ENCODE data around the gene INPP5E. TPM values are rescaled to one million over a fixed set of nuclear protein-coding genes. Genes with fewer than 3 reads are reported as not detected.

INPP5E gene
- total RNA-seq, 1 donor = 12.5 TPM

DNA sequence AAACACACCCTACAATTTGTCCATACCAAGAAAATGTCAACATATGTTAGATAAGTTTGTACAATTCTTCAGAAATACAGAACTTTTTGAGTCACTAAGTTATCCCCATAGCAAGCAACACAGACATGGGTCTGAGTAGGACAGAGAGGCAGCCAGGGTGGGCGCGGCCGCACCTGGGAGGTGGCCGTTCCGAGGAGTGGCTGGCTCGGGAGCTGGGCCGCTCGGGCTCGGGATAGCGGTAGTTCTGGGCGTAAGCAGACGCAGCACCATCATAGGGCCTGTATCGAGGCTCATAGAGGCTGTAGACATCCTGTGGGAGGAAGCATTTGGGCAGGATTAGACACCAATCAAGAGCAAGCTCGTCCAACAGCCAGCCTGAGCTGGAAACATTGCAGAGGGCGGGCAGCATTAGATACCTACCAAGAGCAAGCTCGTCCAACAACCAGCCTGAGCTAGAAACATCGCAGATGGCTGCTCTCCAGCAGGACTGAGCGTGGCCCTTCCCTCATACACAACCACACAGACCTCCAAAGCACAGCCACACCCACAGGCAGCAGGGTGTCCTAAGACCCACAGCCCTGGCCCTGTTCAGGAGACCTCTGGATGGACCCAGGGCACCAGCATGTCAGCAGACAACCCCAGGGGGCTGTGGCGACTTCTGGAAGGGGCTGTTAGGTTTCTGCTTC lies 32.3 kb upstream of the INPP5E start:
- TF ChIP-seq, protein P1, sequence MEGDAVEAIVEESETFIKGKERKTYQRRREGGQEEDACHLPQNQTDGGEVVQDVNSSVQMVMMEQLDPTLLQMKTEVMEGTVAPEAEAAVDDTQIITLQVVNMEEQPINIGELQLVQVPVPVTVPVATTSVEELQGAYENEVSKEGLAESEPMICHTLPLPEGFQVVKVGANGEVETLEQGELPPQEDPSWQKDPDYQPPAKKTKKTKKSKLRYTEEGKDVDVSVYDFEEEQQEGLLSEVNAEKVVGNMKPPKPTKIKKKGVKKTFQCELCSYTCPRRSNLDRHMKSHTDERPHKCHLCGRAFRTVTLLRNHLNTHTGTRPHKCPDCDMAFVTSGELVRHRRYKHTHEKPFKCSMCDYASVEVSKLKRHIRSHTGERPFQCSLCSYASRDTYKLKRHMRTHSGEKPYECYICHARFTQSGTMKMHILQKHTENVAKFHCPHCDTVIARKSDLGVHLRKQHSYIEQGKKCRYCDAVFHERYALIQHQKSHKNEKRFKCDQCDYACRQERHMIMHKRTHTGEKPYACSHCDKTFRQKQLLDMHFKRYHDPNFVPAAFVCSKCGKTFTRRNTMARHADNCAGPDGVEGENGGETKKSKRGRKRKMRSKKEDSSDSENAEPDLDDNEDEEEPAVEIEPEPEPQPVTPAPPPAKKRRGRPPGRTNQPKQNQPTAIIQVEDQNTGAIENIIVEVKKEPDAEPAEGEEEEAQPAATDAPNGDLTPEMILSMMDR (IDR thresholded peaks at IDR 0.05; ENCODE audit: insufficient read depth, low read length) = no peak
- DNase-seq (ENCODE audit: low read depth) = no peak
- no peak overlapping the region for H3K4me3 ChIP-seq (ENCODE audit: low read depth, low read length)

DNA sequence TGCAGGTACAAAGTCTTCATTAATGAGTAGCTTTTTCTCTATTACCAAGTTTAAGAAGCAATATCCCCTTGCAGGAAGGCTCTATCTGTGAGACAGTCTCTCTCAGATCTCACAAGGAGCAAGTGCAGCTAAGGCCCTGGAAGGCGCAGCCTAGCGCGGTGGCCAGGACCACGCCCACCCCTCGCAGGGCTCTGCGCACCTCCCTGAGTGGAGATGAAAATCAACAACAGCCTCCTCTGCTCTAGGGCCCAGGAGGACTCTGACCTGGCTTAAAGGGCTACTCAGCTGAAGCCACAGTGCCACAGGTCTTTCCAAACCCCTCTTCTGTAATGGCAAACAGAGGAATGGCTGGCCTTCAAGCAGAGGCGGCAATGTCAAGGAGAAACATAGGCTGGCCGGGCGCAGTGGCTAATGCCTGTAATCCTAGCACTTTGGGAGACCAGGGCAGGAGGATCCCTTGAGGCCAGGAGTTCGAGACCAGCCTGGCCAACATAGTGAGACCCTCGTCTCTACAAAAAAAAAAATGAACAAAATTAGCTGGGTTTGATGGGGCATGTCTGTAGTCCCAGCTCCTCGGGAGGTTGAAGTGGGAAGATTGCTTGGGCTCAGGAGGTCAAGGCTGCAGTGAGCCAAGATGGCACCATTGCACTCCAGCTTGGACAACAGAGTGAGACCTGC lies 31.3 kb upstream of the INPP5E start:
- no peak overlapping the region for H3K4me3 ChIP-seq (ENCODE audit: low read depth, low read length)
- no peak for DNase-seq (ENCODE audit: low read depth)
- TF ChIP-seq, protein P1 (IDR thresholded peaks at IDR 0.05; ENCODE audit: insufficient read depth, low read length) = no peak

DNA sequence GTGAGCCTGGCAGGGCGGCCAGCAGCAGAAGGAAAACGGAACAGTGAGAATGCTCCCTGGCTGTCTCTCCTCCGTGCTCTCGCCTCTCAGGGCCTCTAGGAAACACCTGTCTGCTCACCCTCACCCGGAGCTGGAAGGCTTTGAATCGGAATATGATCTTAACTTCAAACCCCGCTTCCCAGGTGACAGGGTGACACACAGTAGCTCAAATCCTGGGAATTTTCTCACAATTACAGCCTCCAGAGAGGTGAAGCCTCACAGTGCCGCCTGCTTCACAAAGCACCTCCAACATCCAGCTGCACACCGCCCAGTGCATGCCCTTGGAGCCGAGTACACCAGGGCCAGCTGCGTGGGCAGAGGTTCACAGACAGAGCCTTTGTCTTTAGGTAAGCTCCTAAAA lies 30.7 kb upstream of the INPP5E start:
- no peak overlapping the region for H3K4me3 ChIP-seq (ENCODE audit: low read depth, low read length)
- TF ChIP-seq, protein P1 (IDR thresholded peaks at IDR 0.05; ENCODE audit: insufficient read depth, low read length) = no peak
- DNase-seq (ENCODE audit: low read depth) = no peak

DNA sequence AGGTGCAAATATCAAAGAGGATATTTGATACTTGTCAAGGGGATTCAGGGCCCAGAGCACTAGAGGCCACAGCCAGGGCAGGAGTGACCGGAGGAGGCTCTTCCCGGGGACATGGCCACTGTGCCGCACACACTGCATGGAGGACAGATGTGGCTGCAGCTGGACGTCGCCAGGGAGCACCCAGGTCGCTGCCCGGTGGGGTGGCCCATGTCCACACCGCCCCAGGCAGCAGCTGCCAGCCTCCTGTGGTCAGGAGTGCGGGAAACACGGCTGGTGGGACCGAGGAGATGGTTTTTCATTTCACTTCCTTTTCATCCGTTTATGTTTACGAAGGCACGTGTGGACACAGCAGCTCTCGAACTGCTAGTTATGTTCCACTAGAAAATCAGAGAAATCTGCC lies 28.1 kb upstream of the INPP5E start:
- TF ChIP-seq, protein P1 (IDR thresholded peaks at IDR 0.05; ENCODE audit: insufficient read depth, low read length) = no peak
- DNase-seq (ENCODE audit: low read depth) = no peak
- no peak overlapping the region for H3K4me3 ChIP-seq (ENCODE audit: low read depth, low read length)

DNA sequence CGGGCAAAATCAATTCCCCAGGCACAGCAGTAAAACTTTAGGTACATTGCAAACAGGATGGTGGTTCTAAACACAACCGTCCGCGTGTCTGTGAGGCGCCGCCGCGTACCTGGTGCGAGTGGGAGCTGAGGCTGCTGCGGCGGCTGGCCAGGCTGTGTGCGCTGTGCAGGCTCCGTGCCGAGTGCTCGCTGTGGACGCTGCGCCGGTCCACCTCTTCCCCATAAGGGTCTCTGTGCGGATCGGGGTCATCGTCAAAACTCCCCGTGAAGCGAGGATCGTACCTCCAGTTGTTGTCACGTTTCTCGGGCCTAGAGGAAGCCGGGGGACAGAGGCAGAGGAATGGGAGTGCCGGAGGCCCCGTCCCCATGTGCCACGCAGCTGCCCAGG lies 26.5 kb upstream of the INPP5E start:
- TF ChIP-seq, protein P1 (IDR thresholded peaks at IDR 0.05; ENCODE audit: insufficient read depth, low read length) = no peak
- DNase-seq (ENCODE audit: low read depth) = no peak
- H3K4me3 ChIP-seq (ENCODE audit: low read depth, low read length) = no peak overlapping the region

DNA sequence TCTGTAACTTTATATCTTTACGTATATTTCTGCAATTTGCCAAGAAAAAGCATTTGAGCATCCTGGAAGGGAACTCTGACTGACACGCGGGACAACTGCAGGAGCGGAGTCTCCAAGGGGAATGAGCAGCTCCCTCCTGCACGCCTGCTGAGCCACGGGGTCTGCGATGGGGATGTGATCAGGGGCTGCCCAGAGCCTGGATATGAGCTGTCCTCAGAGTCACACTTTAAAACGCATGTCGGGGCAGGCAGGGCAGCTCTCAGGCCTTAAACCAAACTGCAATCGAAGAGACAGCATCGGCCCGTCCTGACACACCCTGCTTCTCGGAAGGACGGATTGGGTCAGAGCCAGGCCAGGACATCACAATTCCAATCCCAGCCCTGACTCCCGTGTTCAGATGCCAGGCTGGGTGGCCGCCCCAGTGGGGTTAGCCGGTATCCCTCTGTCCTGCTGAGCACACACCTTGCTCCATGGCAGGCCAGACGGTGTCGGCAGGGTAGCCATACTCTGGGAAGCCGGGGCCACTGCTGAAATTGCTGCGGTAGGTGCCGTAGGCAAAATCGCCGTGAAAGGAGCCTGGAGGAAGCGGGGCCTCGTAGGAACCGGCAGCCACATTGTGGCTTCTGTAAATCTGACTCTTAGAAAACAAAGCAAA lies 26.0 kb upstream of the INPP5E start:
- DNase-seq (ENCODE audit: low read depth) = no peak
- TF ChIP-seq, protein P1 (IDR thresholded peaks at IDR 0.05; ENCODE audit: insufficient read depth, low read length) = no peak
- no peak overlapping the region for H3K4me3 ChIP-seq (ENCODE audit: low read depth, low read length)
